Fibroblast of skin of scalp (primary cell): Measurements from ENCODE around the gene ERMN.

ENCODE experiments used
- DNase-seq: peaks from one replicate; pipeline ENCODE4 v3.0.0-alpha.2; 2013

The ERMN gene

DNA sequence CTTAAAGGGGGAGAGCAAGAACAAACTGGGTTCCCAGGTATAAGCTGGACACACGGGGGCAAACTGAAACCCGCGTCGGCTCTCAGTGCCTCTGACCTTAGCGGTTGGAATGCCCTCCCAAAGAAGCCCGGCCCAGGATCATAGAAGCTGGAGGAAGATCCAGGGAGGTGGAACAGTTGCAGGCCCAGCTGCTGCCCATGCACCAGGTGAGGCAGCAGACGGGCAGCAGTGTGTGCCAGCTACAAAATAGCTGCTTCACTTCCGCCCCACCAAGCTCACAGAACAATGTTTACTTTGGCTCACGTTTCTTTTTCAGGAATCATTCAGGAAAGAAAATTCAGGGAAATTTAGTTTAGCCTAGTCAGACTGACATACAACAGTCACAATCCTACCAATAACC, 3.9 kb upstream of the ERMN start:
- DNase-seq, result no peak

GRCh38 chr2:157327621-157328500, 2.2 kb upstream of the ERMN start:
- DNase-seq, result peak; percentile 72

- DNase-seq, result no peak
Observed at GRCh38 chr2:157327200-157327599, 1.6 kb upstream of the ERMN start.

GRCh38 chr2:157326698-157327097, 1.1 kb upstream of the ERMN start:
- no peak for DNase-seq

- DNase-seq, result no peak
Observed at GRCh38 chr2:157324331-157324843, 1.2 kb downstream of the ERMN start.

GRCh38 chr2:157322432-157322831, 3.2 kb downstream of the ERMN start:
- DNase-seq, result no peak

- DNase-seq, result no peak
Observed at GRCh38 chr2:157321466-157321865, 4.2 kb downstream of the ERMN start.

GRCh38 chr2:157320409-157320808, 5.2 kb downstream of the ERMN start:
- DNase-seq, result no peak

GRCh38 chr2:157319795-157320194, 5.8 kb downstream of the ERMN start:
- no peak for DNase-seq

GRCh38 chr2:157318884-157319283, 6.7 kb downstream of the ERMN start:
- no peak for DNase-seq

GRCh38 chr2:157315901-157316300, 9.7 kb downstream of the ERMN start:
- DNase-seq, result no peak

DNA sequence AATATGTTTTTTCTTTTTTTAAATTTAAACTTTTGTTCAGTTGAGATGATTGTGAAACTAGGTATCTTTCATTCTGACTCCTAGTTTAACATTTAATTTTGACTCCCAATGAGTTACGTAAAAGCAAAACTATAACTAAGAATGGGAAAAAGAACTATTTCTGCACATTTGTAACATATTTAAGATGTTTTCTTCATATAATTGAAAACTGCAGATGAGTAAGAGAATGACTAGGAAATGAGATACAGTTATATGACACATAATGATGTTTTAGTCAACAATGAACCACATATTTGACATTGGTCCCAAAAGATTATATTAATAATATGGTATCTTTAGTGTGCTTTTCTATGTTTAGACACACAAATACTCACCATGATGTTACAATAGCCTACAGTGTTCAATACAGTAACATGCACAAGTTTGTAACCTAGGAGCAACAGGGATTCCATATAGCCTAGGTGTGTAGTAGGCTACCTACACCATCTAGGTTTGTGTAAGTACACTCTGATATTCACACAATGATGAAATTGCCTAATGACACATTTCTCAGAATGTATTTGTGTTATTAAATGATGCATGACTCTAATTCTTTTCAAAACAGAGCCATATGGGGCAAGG, 12.6 kb downstream of the ERMN start:
- peak; percentile 63 for DNase-seq

GRCh38 chr2:157311706-157312105, 13.9 kb downstream of the ERMN start:
- no peak for DNase-seq

DNA sequence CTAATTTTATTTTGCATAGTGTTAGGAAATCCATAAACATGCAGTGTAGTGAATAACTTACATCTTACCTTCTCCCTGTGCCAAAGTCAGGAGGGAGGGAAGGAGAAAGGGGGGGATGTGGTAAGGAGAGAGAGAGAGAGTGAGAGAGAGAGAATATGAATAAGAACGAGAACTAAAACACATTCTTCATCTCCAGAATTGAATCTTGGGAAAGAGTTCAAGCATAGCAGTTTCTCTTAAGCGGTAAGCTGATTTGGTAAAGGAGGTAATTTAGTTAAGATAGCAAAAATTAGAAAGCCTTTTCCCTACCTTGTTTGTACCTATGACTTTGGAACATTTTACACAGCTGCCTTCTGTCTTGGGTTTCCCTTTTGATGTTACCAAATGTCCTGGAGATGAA, 15.7 kb downstream of the ERMN start:
- no peak for DNase-seq

DNA sequence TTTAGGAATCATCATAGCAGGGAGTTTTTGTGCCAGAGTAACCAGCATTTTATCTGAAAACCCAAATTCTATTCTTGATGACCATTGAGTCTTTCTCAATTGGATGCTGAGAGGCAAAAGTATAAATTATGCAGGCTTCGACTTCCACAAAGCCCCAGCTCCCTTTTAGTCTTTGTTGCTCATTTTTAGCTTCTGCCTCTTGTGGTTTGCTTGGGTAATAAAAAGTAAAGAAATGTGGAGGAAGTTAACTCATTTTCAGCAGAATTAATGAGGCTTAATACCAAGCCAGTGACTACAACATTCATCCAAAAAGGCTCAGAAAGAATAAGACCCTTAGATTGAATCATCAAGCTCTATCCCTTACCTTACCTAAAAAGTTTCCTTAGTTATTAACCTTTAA, 18.6 kb downstream of the ERMN start:
- no peak for DNase-seq

- DNase-seq, result no peak
Observed at GRCh38 chr2:157305723-157306110, 19.9 kb downstream of the ERMN start.

DNA sequence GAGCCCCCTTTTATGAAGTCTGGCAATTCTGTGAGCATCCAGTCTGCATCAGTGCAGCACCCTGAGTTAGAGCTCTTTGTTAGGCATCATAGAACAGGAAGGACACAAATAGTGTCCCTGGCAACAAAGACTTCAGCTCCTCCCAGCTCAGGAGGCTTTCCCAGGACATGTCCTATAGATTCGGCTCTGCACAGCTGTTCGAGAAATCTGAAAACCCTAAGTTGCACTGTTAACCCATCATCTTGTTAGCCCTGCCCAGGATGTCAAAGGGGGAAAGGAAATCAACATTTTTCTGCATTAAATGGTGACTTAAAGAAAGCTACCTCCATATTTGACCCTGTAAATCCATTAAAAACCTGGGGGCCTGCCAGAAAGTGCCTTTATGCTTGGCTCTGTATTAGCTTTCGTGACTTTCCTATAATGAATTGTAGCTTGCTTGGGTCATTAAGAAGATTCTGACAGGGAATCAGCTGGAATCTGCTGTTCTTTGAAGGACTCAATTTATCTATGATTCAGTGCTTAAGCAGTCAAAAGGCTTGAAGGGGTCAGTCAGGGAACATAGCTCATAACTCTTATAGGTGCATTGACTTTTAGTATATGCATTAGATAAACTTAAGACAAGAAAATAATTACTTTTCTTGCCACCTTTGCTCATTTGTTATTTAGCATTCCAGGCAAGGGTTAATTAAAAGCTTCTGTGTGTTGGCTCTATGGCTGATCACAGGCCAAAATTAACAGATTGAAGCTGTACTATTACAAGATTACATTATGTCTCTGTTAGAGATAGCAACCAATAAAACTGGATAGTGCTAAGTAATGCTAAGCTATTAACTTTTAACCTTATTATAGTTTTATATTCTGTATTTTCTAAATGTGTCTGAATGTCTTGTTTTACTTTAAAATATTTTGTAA, 20.6 kb downstream of the ERMN start:
- peak; percentile 77 for DNase-seq

- DNase-seq, result no peak
Observed at GRCh38 chr2:157303612-157304011, 22.0 kb downstream of the ERMN start.

DNA sequence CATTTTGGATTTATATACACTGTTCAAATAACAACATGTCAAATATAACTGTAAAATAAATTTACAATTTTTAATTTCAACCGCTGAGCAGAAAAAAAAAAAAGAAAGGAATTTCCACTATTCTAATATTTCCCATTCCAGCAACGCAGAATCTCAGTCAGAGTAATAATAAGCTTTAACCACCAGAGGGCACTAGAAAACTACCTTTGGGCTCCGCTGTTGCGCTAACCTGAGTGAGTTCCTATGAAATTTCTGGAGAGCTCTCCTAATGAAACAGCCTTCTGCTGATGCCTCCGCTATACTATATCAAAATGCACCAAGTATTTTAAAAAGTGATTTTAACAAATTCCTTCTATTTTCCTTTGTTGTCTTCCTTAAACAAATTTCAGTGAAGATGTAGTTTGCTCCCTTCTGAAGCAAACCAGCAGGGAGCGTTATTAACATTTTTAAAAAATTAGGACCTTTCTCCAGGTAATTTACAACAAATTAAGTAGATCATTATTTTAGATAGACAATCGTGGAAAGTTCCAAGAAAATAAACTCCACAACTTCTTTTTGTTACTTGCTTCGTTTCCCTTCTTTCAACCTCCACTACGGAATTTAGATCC, 23.0 kb downstream of the ERMN start:
- peak; percentile 66 for DNase-seq

GRCh38 chr2:157301307-157301706, 24.3 kb downstream of the ERMN start:
- DNase-seq, result no peak

- DNase-seq, result no peak
Observed at GRCh38 chr2:157296958-157297357, 28.7 kb downstream of the ERMN start.

DNA sequence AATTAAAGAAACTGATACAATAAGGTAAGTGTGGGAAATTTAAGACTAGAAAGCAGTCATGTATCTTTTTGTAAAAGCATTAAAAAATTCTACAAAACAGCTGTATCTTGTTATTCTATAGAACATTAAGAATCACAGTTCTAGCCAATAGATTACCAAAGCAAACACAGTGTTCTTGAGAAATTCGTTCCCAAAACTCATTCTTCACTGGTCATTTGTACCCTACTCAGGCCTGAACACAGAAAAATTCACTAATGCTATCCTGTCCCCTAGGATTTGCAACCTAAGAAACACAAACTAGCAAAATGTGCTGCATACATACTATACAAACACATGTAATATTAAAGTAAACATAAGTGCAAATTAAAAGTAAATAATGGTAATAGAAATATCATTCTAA, 29.1 kb downstream of the ERMN start:
- DNase-seq, result no peak

GRCh38 chr2:157292853-157293252, 32.8 kb downstream of the ERMN start:
- DNase-seq, result no peak
